Middle frontal gyrus (tissue), 1 donor: Measurements from ENCODE around the gene AZU1.
"Not testable (repeated sequence)": the region's sequence is repeated elsewhere in the genome, so short reads cannot be mapped to it uniquely, and the experiment has no call there.

Experiments used
- DNase-seq: peaks from one replicate; pipeline ENCODE4 v3.0.0-alpha.2; 2015; ENCODE audit warnings: low spot score; ENCODE audit errors: extremely low spot score

Gene AZU1

GRCh38 chr19:853614-854220 lies 26.1 kb downstream of the AZU1 start:
- DNase-seq, result not testable (repeated sequence)

GRCh38 chr19:854549-854948 lies 26.9 kb downstream of the AZU1 start:
- DNase-seq, result no peak

- no peak for DNase-seq
These were observed 27.5 kb downstream of the AZU1 start for GRCh38 chr19:855142-855541.

GRCh38 chr19:855566-856120 lies 28.0 kb downstream of the AZU1 start:
- DNase-seq, result no peak

- DNase-seq, result no peak
These were observed 30.6 kb downstream of the AZU1 start for GRCh38 chr19:858284-858683.

GRCh38 chr19:858868-859843 lies 31.5 kb downstream of the AZU1 start, which contains the start of gene CFD:
TSS of gene CFD (plus strand) at chr19:859664. CDS start at chr19:859690, 26 bp downstream.
- no peak for DNase-seq

GRCh38 chr19:861141-861755 lies 33.6 kb downstream of the AZU1 start:
- no peak for DNase-seq

GRCh38 chr19:861756-862580 lies 34.3 kb downstream of the AZU1 start:
- no peak for DNase-seq

GRCh38 chr19:862581-863314 lies 35.1 kb downstream of the AZU1 start:
- DNase-seq, result no peak

GRCh38 chr19:863315-863620 lies 35.6 kb downstream of the AZU1 start:
- no peak for DNase-seq

GRCh38 chr19:866769-867300 lies 39.2 kb downstream of the AZU1 start:
- no peak for DNase-seq

- no peak for DNase-seq
These were observed 39.7 kb downstream of the AZU1 start for GRCh38 chr19:867301-867793.

- DNase-seq, result no peak
These were observed 40.3 kb downstream of the AZU1 start for GRCh38 chr19:867855-868457.

GRCh38 chr19:868458-869244 lies 41.0 kb downstream of the AZU1 start:
- no peak for DNase-seq

GRCh38 chr19:869245-870177 lies 41.9 kb downstream of the AZU1 start:
- no peak for DNase-seq

- no peak for DNase-seq
These were observed 42.7 kb downstream of the AZU1 start for GRCh38 chr19:870314-870713.

GRCh38 chr19:870963-871401 lies 43.3 kb downstream of the AZU1 start:
- no peak for DNase-seq
